Measurements from ENCODE around the gene TMEM245.

Gene TMEM245

GRCh38 chr9:109156708-109157107 is 37.0 kb upstream of the TMEM245 start:
- H3K9ac ChIP-seq (ENCODE audit: low read depth, low read length), result no peak overlapping the region
- H3K4me3 ChIP-seq (ENCODE audit: low read depth, low read length), result no peak overlapping the region
- no peaks in the 10 kb centered on the region for H3K27me3 ChIP-seq (ENCODE audit: control insufficient read depth, insufficient read depth, low read length)
- H3K4me1 ChIP-seq (ENCODE audit: control insufficient read depth, insufficient read depth, low read length), result no peaks in the 10 kb centered on the region
- peaks cover 12% of the 10 kb centered on the region for H3K9me3 ChIP-seq (ENCODE audit: control insufficient read depth, insufficient read depth, low read length)
- no peaks in the 10 kb centered on the region for H3K36me3 ChIP-seq (ENCODE audit: control insufficient read depth, insufficient read depth, low read length)

GRCh38 chr9:109150925-109151545 is 31.3 kb upstream of the TMEM245 start:
- Histone ChIP-seq H3K9me3 (ENCODE audit: control insufficient read depth, insufficient read depth, low read length) (peaks cover 12% of the 10 kb centered on the region), H3K36me3 (ENCODE audit: control insufficient read depth, insufficient read depth, low read length) (no peaks in the 10 kb centered on the region), H3K27me3 (ENCODE audit: control insufficient read depth, insufficient read depth, low read length) (no peaks in the 10 kb centered on the region), H3K4me3 (ENCODE audit: low read depth, low read length) (no peak overlapping the region), H3K4me1 (ENCODE audit: control insufficient read depth, insufficient read depth, low read length) (no peaks in the 10 kb centered on the region), H3K9ac (ENCODE audit: low read depth, low read length) (no peak overlapping the region)

- Histone ChIP-seq H3K9ac (ENCODE audit: low read depth, low read length) (no peak overlapping the region), H3K4me1 (ENCODE audit: control insufficient read depth, insufficient read depth, low read length) (no peaks in the 10 kb centered on the region), H3K27me3 (ENCODE audit: control insufficient read depth, insufficient read depth, low read length) (no peaks in the 10 kb centered on the region), H3K9me3 (ENCODE audit: control insufficient read depth, insufficient read depth, low read length) (peaks cover 12% of the 10 kb centered on the region), H3K4me3 (ENCODE audit: low read depth, low read length) (no peak overlapping the region), H3K36me3 (ENCODE audit: control insufficient read depth, insufficient read depth, low read length) (no peaks in the 10 kb centered on the region)
These were observed 30.0 kb upstream of the TMEM245 start for GRCh38 chr9:109149722-109150121.

DNA sequence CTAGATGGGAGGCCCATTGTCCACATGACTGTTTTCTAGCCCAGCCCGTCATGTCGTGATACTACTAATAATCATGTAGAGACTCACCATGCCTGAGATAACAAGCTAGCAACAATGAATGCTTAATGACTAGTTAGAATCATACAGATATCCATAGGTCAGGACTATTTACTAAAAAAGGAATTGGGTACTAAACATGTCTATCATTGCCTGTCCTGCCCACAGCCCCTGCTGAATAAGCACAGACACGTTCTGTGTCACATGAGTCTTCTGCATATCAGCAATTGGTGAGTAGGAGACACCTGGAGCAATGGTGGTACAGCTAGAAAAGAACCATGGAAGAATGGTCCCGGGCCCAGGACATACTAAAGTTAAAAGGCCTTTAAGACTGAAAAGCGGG is 29.3 kb upstream of the TMEM245 start:
- H3K27me3 ChIP-seq (ENCODE audit: control insufficient read depth, insufficient read depth, low read length), result no peaks in the 10 kb centered on the region
- no peaks in the 10 kb centered on the region for H3K36me3 ChIP-seq (ENCODE audit: control insufficient read depth, insufficient read depth, low read length)
- no peaks in the 10 kb centered on the region for H3K4me1 ChIP-seq (ENCODE audit: control insufficient read depth, insufficient read depth, low read length)
- H3K9me3 ChIP-seq (ENCODE audit: control insufficient read depth, insufficient read depth, low read length), result peaks cover 12% of the 10 kb centered on the region
- no peak overlapping the region for H3K9ac ChIP-seq (ENCODE audit: low read depth, low read length)
- H3K4me3 ChIP-seq (ENCODE audit: low read depth, low read length), result no peak overlapping the region

- Histone ChIP-seq H3K4me1 (ENCODE audit: control insufficient read depth, insufficient read depth, low read length) (no peaks in the 10 kb centered on the region), H3K9me3 (ENCODE audit: control insufficient read depth, insufficient read depth, low read length) (no peaks in the 10 kb centered on the region), H3K9ac (ENCODE audit: low read depth, low read length) (no peak overlapping the region), H3K27me3 (ENCODE audit: control insufficient read depth, insufficient read depth, low read length) (no peaks in the 10 kb centered on the region), H3K36me3 (ENCODE audit: control insufficient read depth, insufficient read depth, low read length) (no peaks in the 10 kb centered on the region), H3K4me3 (ENCODE audit: low read depth, low read length) (no peak overlapping the region)
These were observed 25.3 kb upstream of the TMEM245 start for GRCh38 chr9:109145051-109145450.

- H3K36me3 ChIP-seq (ENCODE audit: control insufficient read depth, insufficient read depth, low read length), result no peaks in the 10 kb centered on the region
- H3K4me1 ChIP-seq (ENCODE audit: control insufficient read depth, insufficient read depth, low read length), result no peaks in the 10 kb centered on the region
- no peaks in the 10 kb centered on the region for H3K27me3 ChIP-seq (ENCODE audit: control insufficient read depth, insufficient read depth, low read length)
- H3K4me3 ChIP-seq (ENCODE audit: low read depth, low read length), result no peak overlapping the region
- no peaks in the 10 kb centered on the region for H3K9me3 ChIP-seq (ENCODE audit: control insufficient read depth, insufficient read depth, low read length)
- no peak overlapping the region for H3K9ac ChIP-seq (ENCODE audit: low read depth, low read length)
These were observed 24.3 kb upstream of the TMEM245 start for GRCh38 chr9:109143881-109144562.

GRCh38 chr9:109141375-109141774 is 21.6 kb upstream of the TMEM245 start:
- Histone ChIP-seq H3K36me3 (ENCODE audit: control insufficient read depth, insufficient read depth, low read length) (no peaks in the 10 kb centered on the region), H3K27me3 (ENCODE audit: control insufficient read depth, insufficient read depth, low read length) (no peaks in the 10 kb centered on the region)

DNA sequence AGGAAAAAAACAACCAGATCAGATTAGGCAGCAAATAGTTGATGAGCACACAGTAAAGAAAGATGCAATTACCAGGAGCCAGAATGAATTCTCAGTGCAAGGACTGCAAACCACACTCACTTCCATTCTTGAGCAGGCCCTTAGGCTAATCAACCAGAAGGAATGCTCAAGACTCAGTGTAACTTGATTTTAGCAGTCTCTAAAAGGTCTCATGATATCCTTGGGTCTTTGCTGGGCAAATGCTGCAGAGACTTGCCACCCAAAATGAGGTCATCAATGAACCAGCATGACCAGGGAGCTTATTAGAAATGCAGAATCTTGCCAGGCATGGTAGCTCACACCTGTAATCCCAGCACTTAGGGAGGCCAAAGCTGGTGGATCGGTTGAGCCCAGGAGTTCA is 20.1 kb upstream of the TMEM245 start:
- Histone ChIP-seq H3K36me3 (ENCODE audit: control insufficient read depth, insufficient read depth, low read length) (no peaks in the 10 kb centered on the region), H3K4me3 (ENCODE audit: low read depth, low read length) (no peak overlapping the region), H3K9ac (ENCODE audit: low read depth, low read length) (no peak overlapping the region), H3K4me1 (ENCODE audit: control insufficient read depth, insufficient read depth, low read length) (no peaks in the 10 kb centered on the region), H3K27me3 (ENCODE audit: control insufficient read depth, insufficient read depth, low read length) (no peaks in the 10 kb centered on the region), H3K9me3 (ENCODE audit: control insufficient read depth, insufficient read depth, low read length) (no peaks in the 10 kb centered on the region)

More at GRCh38 chr9:109141375-109141774, 21.6 kb upstream of the TMEM245 start:
- no peak overlapping the region for H3K9ac ChIP-seq (ENCODE audit: low read depth, low read length)
- H3K4me1 ChIP-seq (ENCODE audit: control insufficient read depth, insufficient read depth, low read length), result no peaks in the 10 kb centered on the region
- no peak overlapping the region for H3K4me3 ChIP-seq (ENCODE audit: low read depth, low read length)
- H3K9me3 ChIP-seq (ENCODE audit: control insufficient read depth, insufficient read depth, low read length), result no peaks in the 10 kb centered on the region

DNA sequence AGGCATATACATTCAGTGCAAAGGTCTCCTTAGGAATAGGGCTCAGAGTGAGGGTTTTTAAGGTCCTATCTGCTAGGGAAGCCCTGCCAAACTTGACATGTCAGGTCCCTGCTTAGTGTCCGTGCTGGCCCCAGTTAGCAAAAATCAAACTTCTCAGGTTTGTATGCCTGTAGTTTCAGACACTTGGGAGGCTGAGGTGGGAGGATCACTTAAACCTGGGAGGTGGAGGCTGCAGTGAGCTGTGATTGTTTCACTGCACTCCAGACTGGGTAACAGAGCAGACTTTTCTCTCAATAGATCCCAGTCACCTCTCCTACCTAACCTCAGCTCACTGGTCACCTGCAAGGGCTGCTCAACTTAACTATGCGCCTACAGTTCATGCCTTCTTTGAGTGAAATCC is 18.7 kb upstream of the TMEM245 start:
- H3K27me3 ChIP-seq (ENCODE audit: control insufficient read depth, insufficient read depth, low read length), result no peaks in the 10 kb centered on the region

DNA sequence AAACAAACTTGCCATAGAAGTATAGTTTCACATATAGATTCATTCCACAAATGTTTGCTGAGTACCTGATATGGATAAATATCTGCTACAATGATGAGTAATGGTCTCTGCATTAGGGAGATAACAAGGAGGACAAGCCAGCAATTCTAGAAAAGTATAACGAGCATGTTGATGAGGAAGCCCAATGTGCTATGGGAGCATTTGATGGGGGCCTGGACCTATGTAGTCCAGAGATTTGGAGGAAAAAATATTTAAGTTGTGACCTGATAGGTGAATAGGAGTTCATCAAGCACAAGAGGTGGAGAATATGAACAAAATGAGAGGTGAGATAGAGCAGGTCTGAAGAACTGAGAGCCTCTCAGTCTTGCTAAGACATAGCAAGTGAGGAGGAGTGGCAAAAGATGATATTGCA is 14.4 kb upstream of the TMEM245 start:
- Histone ChIP-seq H3K36me3 (ENCODE audit: control insufficient read depth, insufficient read depth, low read length) (no peaks in the 10 kb centered on the region), H3K9ac (ENCODE audit: low read depth, low read length) (no peak overlapping the region), H3K4me1 (ENCODE audit: control insufficient read depth, insufficient read depth, low read length) (no peaks in the 10 kb centered on the region), H3K9me3 (ENCODE audit: control insufficient read depth, insufficient read depth, low read length) (no peaks in the 10 kb centered on the region), H3K4me3 (ENCODE audit: low read depth, low read length) (no peak overlapping the region), H3K27me3 (ENCODE audit: control insufficient read depth, insufficient read depth, low read length) (no peaks in the 10 kb centered on the region)

More for the DNA sequence above, 18.7 kb upstream of the TMEM245 start:
- Histone ChIP-seq H3K4me3 (ENCODE audit: low read depth, low read length) (no peak overlapping the region), H3K9me3 (ENCODE audit: control insufficient read depth, insufficient read depth, low read length) (no peaks in the 10 kb centered on the region), H3K9ac (ENCODE audit: low read depth, low read length) (no peak overlapping the region), H3K36me3 (ENCODE audit: control insufficient read depth, insufficient read depth, low read length) (no peaks in the 10 kb centered on the region), H3K4me1 (ENCODE audit: control insufficient read depth, insufficient read depth, low read length) (no peaks in the 10 kb centered on the region)

- H3K36me3 ChIP-seq (ENCODE audit: control insufficient read depth, insufficient read depth, low read length), result no peaks in the 10 kb centered on the region
- H3K4me1 ChIP-seq (ENCODE audit: control insufficient read depth, insufficient read depth, low read length), result no peaks in the 10 kb centered on the region
- H3K4me3 ChIP-seq (ENCODE audit: low read depth, low read length), result no peak overlapping the region
- no peaks in the 10 kb centered on the region for H3K27me3 ChIP-seq (ENCODE audit: control insufficient read depth, insufficient read depth, low read length)
- no peaks in the 10 kb centered on the region for H3K9me3 ChIP-seq (ENCODE audit: control insufficient read depth, insufficient read depth, low read length)
- H3K9ac ChIP-seq (ENCODE audit: low read depth, low read length), result no peak overlapping the region
These were observed 13.8 kb upstream of the TMEM245 start for GRCh38 chr9:109133533-109133932.

GRCh38 chr9:109132567-109133021 is 12.8 kb upstream of the TMEM245 start:
- Histone ChIP-seq H3K9me3 (ENCODE audit: control insufficient read depth, insufficient read depth, low read length) (no peaks in the 10 kb centered on the region), H3K4me1 (ENCODE audit: control insufficient read depth, insufficient read depth, low read length) (no peaks in the 10 kb centered on the region), H3K9ac (ENCODE audit: low read depth, low read length) (no peak overlapping the region), H3K36me3 (ENCODE audit: control insufficient read depth, insufficient read depth, low read length) (no peaks in the 10 kb centered on the region), H3K27me3 (ENCODE audit: control insufficient read depth, insufficient read depth, low read length) (no peaks in the 10 kb centered on the region), H3K4me3 (ENCODE audit: low read depth, low read length) (no peak overlapping the region)
